Esophagus muscularis mucosa (tissue), 4 donors: ENCODE data around the gene MMP17. TPM values are rescaled to one million over a fixed set of nuclear protein-coding genes. Genes with fewer than 3 reads are reported as not detected.
A peak's percentile ranks its signal among the peaks of the same experiment; 100 is the strongest.

Source experiments
- DNase-seq: peaks from one replicate; pipeline ENCODE4 v3.0.0-alpha.2; 2017; ENCODE audit errors: extremely low spot score
- H3K27ac ChIP-seq, 4 donors: fragments of 200-600 bp; sonication (generic); replicated peaks in 1 of 4; 1 replicate in 3 of 4; 2 replicates in 1 of 4; pipeline ENCODE4 v1.5.1; 2016 to 2019; ENCODE audit warnings: mild to moderate bottlenecking in 1 of 4
- H3K27me3 ChIP-seq, 4 donors: fragments of 200-600 bp; sonication (generic); one replicate each; pipeline versions ENCODE4 v1.5.1 to v1.6.0; 2016 to 2019
- H3K36me3 ChIP-seq, 4 donors: fragments of 200-600 bp; sonication (generic); one replicate each; pipeline ENCODE4 v1.5.1; 2016 to 2019
- H3K4me1 ChIP-seq, 4 donors: fragments of 200-600 bp; sonication (generic); one replicate each; pipeline ENCODE4 v1.5.1; 2016 to 2019
- H3K4me3 ChIP-seq, 4 donors: fragments of 200-600 bp; sonication (generic); 1 replicate in 2 of 4; 2 replicates in 2 of 4; pipeline ENCODE4 v1.5.1; 2016 to 2019; ENCODE audit warnings: mild to moderate bottlenecking in 4 of 4, moderate library complexity in 1 of 4
- H3K9me3 ChIP-seq, 4 donors: fragments of 200-600 bp; sonication (generic); 1 replicate in 3 of 4; 2 replicates in 1 of 4; pipeline ENCODE4 v1.5.1; 2016 to 2019
- EP300 ChIP-seq: sonication (generic); formaldehyde crosslinking; IDR thresholded peaks from one replicate; pipeline ENCODE4 v1.6.1; 2017; ENCODE audit warnings: antibody characterized with exemption
- POLR2A ChIP-seq: fragments of 450-650 bp; IDR thresholded peaks from one replicate; pipeline ENCODE4 v1.6.1; 2017; ENCODE audit warnings: antibody characterized with exemption, moderate library complexity, mild to moderate bottlenecking, low read depth
- POLR2AphosphoS5 ChIP-seq, 2 donors: sonication (generic); formaldehyde crosslinking; IDR thresholded peaks; one replicate each; pipeline ENCODE4 v1.6.1; 2017; ENCODE audit warnings: antibody characterized with exemption in 2 of 2
- WGBS: methylation state at CpG from one replicate; pipeline ENCODE4 v1.1.5; 2018; 5-methylcytosine and 5-hydroxymethylcytosine counted together
- intact Hi-C: fragments of 100-400 bp; cut with DNase I; formaldehyde crosslinking; loops from one replicate; pipeline ENCODE4 v1.15.1; 2023
- total RNA-seq, 4 donors: library from RNA; depleted of rRNA; stranded (reverse); fragments of >200 nt; gene quantifications; one replicate each; pipeline versions ENCODE4 v1.1.0 to v1.2.1, GENCODE V29; 2016
- TF ChIP-seq, protein P1 (sequence below), 3 experiments: fragments of 200-600 bp in 2 of 3; fragments of 450-650 bp in 1 of 3; sonication (generic) in 2 of 3; IDR thresholded peaks; one replicate each; pipeline ENCODE4 v1.5.1; 2017 to 2019; ENCODE audit warnings: antibody characterized with exemption in 3 of 3, mild to moderate bottlenecking in 2 of 3, moderate library complexity in 1 of 3

The MMP17 gene
- total RNA-seq, 4 donors from 2014 or later, result 2.5 to 5.8 (median 5.1) TPM

DNA sequence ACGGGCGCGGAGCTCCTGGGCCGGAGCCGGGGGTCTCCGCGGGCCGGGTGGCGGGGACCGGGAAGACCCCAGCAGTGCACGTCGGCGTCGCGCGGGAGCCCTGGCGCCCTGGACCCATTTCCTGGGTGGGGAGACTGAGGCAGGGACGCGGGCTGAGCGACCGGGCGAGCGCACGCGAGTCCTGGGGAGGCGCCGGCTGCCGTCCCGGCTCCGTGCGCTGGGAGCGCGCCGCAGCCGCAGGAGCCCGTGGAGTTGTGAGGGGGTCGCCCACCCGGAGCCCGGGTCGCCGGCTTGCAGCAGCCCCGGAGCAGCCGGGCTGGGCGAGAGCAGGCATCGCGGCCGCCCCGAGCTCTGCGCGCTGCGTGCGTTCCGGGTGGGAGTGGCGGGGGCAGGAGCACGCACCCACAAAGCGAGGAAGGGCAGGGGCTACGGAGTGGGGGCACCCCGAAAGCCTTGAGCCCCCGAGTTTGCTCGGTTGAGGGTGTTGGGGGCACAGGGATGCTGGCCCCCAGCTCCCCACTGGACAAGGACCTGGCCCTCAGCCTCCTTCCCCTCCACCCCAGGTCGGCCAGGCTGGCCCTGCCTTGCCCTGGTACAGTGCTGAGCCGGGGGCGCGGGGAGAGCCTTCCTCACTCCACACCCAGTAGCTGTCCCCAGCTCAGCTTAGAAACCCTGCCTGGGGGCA is 620 bp downstream of the MMP17 start:
- Histone ChIP-seq H3K27ac (peak overlapping the region; percentile 23 to 84 (median 42)), H3K36me3 (no peaks in the 10 kb centered on the region), H3K27me3 (peaks cover 3 to 88% (median 31%) of the 10 kb centered on the region in 4 donors), H3K9me3 (no peaks in the 10 kb centered on the region), H3K4me3 (peak overlapping the region; percentile 53 to 68 (median 56)), H3K4me1 (peaks cover 27 to 56% (median 50%) of the 10 kb centered on the region in 4 donors)
- WGBS, result 0% methylated on average over 10 of the region's 64 CpGs
- intact Hi-C loops, result no loop called here
- no peak for DNase-seq
- no peak for TF ChIP-seq POLR2AphosphoS5 (IDR thresholded peaks at IDR 0.05)
- TF ChIP-seq EP300, result no peak
- TF ChIP-seq, protein P1, sequence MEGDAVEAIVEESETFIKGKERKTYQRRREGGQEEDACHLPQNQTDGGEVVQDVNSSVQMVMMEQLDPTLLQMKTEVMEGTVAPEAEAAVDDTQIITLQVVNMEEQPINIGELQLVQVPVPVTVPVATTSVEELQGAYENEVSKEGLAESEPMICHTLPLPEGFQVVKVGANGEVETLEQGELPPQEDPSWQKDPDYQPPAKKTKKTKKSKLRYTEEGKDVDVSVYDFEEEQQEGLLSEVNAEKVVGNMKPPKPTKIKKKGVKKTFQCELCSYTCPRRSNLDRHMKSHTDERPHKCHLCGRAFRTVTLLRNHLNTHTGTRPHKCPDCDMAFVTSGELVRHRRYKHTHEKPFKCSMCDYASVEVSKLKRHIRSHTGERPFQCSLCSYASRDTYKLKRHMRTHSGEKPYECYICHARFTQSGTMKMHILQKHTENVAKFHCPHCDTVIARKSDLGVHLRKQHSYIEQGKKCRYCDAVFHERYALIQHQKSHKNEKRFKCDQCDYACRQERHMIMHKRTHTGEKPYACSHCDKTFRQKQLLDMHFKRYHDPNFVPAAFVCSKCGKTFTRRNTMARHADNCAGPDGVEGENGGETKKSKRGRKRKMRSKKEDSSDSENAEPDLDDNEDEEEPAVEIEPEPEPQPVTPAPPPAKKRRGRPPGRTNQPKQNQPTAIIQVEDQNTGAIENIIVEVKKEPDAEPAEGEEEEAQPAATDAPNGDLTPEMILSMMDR (IDR thresholded peaks at IDR 0.05), result no peak
- no peak for TF ChIP-seq POLR2A

DNA sequence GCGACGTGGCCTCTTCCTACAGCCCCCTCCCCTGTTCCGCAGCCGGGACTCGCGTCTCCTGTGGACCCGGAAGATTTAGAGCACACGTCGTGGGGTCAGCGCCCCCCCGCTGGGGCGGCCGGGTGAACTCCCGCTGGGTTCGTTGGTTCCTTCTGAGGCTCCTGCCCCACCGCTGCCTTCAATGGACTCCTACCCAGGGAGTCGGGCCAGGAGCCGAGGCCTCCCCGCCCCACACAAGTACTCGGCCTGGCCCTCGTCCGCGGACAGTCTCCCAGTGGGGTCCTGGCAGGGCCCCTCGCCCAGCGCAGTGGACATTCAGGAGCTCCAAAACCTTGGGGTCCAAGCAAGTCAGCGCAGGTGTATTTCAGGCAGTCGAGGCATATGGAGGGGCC is 1.2 kb downstream of the MMP17 start:
- Histone ChIP-seq H3K9me3 (no peaks in the 10 kb centered on the region), H3K36me3 (no peaks in the 10 kb centered on the region), H3K4me3 (peak overlapping the region; percentile 53 to 68 (median 56)), H3K4me1 (peaks cover 27 to 62% (median 50%) of the 10 kb centered on the region in 4 donors), H3K27ac (peak overlapping the region; percentile 23 to 84 (median 42)), H3K27me3 (peaks cover 3 to 88% (median 36%) of the 10 kb centered on the region in 4 donors)
- 11% methylated on average over 11 of the region's 27 CpGs for WGBS
- DNase-seq, result no peak
- intact Hi-C loops, result no loop called here
- TF ChIP-seq POLR2A, result no peak
- TF ChIP-seq, protein P1 (IDR thresholded peaks at IDR 0.05), result no peak
- TF ChIP-seq POLR2AphosphoS5 (IDR thresholded peaks at IDR 0.05), result no peak
- no peak for TF ChIP-seq EP300

DNA sequence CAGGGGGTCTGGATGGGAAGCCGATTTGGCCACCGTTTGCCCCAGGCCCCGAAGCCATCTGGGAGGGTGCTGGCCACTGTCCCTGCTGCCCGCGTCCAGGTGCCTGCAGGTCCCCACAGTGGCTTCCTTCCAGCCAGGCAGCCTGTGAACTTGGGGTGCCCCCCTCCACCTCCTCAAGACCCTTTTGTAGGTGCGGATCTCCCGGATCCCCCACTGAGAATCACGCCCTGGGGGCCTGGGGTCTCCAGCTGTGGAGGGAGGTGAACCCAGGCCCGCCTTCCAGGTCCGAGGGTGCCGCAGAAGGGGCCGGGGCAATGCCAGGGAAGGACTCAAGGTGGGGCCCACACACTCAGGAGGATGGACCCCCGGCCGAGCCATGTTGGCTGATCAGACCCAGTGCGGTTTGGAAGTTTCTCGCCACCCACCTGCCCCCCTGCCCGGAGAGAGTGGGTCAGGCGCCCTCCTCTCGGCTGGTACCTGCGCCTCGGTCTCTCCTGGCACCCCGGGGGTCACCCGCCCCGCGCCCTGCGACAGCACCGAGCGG is 1.7 kb downstream of the MMP17 start:
- H3K9me3 ChIP-seq, result no peaks in the 10 kb centered on the region
- intact Hi-C loops, result no loop called here
- no peak for DNase-seq
- 18% methylated on average over 9 of the region's 28 CpGs for WGBS
- H3K4me3 ChIP-seq, result peak overlapping the region; percentile 53 to 68 (median 56)
- H3K36me3 ChIP-seq, result no peaks in the 10 kb centered on the region
- peaks cover 3 to 91% (median 40%) of the 10 kb centered on the region in 4 donors for H3K27me3 ChIP-seq
- H3K27ac ChIP-seq, result peak overlapping the region; percentile 55 to 84 (median 72)
- H3K4me1 ChIP-seq, result peaks cover 27 to 62% (median 50%) of the 10 kb centered on the region in 4 donors
- TF ChIP-seq, protein P1 (IDR thresholded peaks at IDR 0.05), result no peak
- TF ChIP-seq EP300 (no peak), POLR2AphosphoS5 (IDR thresholded peaks at IDR 0.05) (no peak), POLR2A (no peak)

DNA sequence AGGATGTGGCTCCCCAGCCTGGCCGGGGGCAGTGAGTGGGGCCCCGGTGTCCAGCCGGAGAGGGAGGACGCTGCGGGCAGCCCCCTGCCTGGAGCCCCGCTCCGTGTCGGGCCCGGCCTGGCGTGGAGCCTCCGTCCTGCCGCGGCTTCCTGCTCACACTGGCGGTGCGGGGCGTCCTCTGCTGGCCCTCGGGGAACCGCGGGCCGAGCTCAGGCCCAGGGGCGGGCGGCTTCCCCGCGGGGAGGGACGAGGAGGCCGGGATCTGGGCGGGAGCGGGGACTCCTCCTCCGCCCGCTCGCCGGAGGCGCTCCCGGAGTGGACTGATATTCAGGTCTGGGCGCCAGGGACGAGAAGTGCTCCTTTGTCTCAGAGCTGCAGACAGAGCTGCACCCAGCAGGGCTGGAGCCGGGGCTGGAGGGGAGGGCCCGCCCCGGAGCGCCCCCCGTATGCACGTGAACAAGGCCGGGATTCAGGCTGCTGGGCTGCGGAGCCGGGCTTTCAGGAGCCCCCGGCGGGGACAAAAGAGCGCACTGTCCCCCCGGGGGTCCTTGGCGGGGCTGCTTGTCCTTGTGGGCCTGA is 2.2 kb downstream of the MMP17 start:
- Histone ChIP-seq H3K27me3 (peaks cover 3 to 91% (median 40%) of the 10 kb centered on the region in 4 donors), H3K36me3 (no peaks in the 10 kb centered on the region), H3K4me3 (peak overlapping the region; percentile 53 to 68 (median 56)), H3K4me1 (peaks cover 27 to 59% (median 50%) of the 10 kb centered on the region in 4 donors), H3K9me3 (no peaks in the 10 kb centered on the region), H3K27ac (peak overlapping the region; percentile 55 to 84 (median 72))
- DNase-seq, result peak; percentile 94
- WGBS, result no CpG with 5 or more reads among the region's 50 CpGs
- TF ChIP-seq EP300 (no peak), POLR2AphosphoS5 (IDR thresholded peaks at IDR 0.05) (peak; percentile 26 to 50), POLR2A (no peak)
- TF ChIP-seq, protein P1 (IDR thresholded peaks at IDR 0.05), result peak; percentile 48 to 57 (median 50)
- intact Hi-C loops, result no loop called here
